Measurements from ENCODE around the gene PPM1J.

Gene PPM1J

DNA sequence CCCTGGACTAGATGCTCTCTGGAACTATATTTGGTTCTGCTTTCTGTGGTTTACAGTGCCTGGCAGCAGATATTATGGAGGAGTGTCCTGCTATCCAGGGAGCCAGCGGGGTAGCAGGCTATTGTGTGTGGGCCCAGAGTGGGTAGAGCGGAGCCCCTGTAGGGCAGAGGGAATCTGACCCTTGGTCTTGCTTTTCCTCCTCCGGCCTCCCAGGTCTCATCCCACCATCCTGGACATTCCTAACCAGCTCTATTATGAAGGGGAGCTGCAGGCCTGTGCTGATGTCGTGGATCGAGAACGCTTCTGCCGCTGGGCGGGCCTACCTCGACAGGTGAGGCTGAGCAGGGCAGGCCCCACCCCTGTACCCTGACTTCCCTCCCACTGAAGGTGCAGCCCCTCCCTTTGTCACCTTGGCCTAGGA, 17.3 kb downstream of the PPM1J start:
- no peak overlapping the region for H2AFZ ChIP-seq (ENCODE audit: low read depth, low read length, severe bottlenecking)
- H3K9me3 ChIP-seq (ENCODE audit: insufficient read depth, low read length) = no peaks in the 10 kb centered on the region
- no peaks in the 10 kb centered on the region for H3K36me3 ChIP-seq (ENCODE audit: low read length)
- no peaks in the 10 kb centered on the region for H3F3A ChIP-seq (ENCODE audit: insufficient read depth)
- no peaks in the 10 kb centered on the region for H3K79me2 ChIP-seq (ENCODE audit: insufficient read depth, low read length)
- H3K9me2 ChIP-seq (replicated peaks; ENCODE audit: insufficient read depth, low read length) = no peaks in the 10 kb centered on the region
- TF ChIP-seq, protein P1, sequence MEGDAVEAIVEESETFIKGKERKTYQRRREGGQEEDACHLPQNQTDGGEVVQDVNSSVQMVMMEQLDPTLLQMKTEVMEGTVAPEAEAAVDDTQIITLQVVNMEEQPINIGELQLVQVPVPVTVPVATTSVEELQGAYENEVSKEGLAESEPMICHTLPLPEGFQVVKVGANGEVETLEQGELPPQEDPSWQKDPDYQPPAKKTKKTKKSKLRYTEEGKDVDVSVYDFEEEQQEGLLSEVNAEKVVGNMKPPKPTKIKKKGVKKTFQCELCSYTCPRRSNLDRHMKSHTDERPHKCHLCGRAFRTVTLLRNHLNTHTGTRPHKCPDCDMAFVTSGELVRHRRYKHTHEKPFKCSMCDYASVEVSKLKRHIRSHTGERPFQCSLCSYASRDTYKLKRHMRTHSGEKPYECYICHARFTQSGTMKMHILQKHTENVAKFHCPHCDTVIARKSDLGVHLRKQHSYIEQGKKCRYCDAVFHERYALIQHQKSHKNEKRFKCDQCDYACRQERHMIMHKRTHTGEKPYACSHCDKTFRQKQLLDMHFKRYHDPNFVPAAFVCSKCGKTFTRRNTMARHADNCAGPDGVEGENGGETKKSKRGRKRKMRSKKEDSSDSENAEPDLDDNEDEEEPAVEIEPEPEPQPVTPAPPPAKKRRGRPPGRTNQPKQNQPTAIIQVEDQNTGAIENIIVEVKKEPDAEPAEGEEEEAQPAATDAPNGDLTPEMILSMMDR (IDR thresholded peaks at IDR 0.05; ENCODE audit: insufficient read depth, low read length, poor library complexity, severe bottlenecking) = no peak
- TF ChIP-seq EZH2phosphoT487 (conservative IDR thresholded peaks at IDR 0.05; ENCODE audit: low read length) = no peak
- H3K4me3 ChIP-seq (ENCODE audit: insufficient read depth, low read length, poor library complexity, severe bottlenecking) = no peak overlapping the region
- H3K27me3 ChIP-seq (ENCODE audit: low read length) = no peaks in the 10 kb centered on the region
- no peak overlapping the region for H3K9ac ChIP-seq (ENCODE audit: low read length)
- no peak overlapping the region for H3K4me2 ChIP-seq (ENCODE audit: low read depth, low read length, poor library complexity, severe bottlenecking)
- H4K20me1 ChIP-seq (ENCODE audit: low read depth, low read length) = no peaks in the 10 kb centered on the region
- no peak overlapping the region for H3K27ac ChIP-seq (ENCODE audit: low read depth, low read length)

GRCh38 chr1:112696578-112697314, 18.4 kb downstream of the PPM1J start:
- no peak overlapping the region for H3K27ac ChIP-seq (ENCODE audit: low read depth, low read length)
- H3K4me3 ChIP-seq (ENCODE audit: insufficient read depth, low read length, poor library complexity, severe bottlenecking) = no peak overlapping the region
- no peaks in the 10 kb centered on the region for H3K79me2 ChIP-seq (ENCODE audit: insufficient read depth, low read length)
- H4K20me1 ChIP-seq (ENCODE audit: low read depth, low read length) = no peaks in the 10 kb centered on the region
- H3K9ac ChIP-seq (ENCODE audit: low read length) = no peak overlapping the region
- no peak for TF ChIP-seq EZH2phosphoT487 (conservative IDR thresholded peaks at IDR 0.05; ENCODE audit: low read length)
- TF ChIP-seq, protein P1 (IDR thresholded peaks at IDR 0.05; ENCODE audit: insufficient read depth, low read length, poor library complexity, severe bottlenecking) = no peak
- no peaks in the 10 kb centered on the region for H3K9me2 ChIP-seq (replicated peaks; ENCODE audit: insufficient read depth, low read length)
- H3K27me3 ChIP-seq (ENCODE audit: low read length) = no peaks in the 10 kb centered on the region
- no peaks in the 10 kb centered on the region for H3K9me3 ChIP-seq (ENCODE audit: insufficient read depth, low read length)
- H3F3A ChIP-seq (ENCODE audit: insufficient read depth) = no peaks in the 10 kb centered on the region
- H3K36me3 ChIP-seq (ENCODE audit: low read length) = no peaks in the 10 kb centered on the region
- no peak overlapping the region for H3K4me2 ChIP-seq (ENCODE audit: low read depth, low read length, poor library complexity, severe bottlenecking)
- no peak overlapping the region for H2AFZ ChIP-seq (ENCODE audit: low read depth, low read length, severe bottlenecking)

GRCh38 chr1:112695276-112695675, 19.9 kb downstream of the PPM1J start:
- H3K9me3 ChIP-seq (ENCODE audit: insufficient read depth, low read length) = no peaks in the 10 kb centered on the region
- no peaks in the 10 kb centered on the region for H4K20me1 ChIP-seq (ENCODE audit: low read depth, low read length)
- H3K4me2 ChIP-seq (ENCODE audit: low read depth, low read length, poor library complexity, severe bottlenecking) = no peak overlapping the region
- H2AFZ ChIP-seq (ENCODE audit: low read depth, low read length, severe bottlenecking) = no peak overlapping the region
- no peak for TF ChIP-seq EZH2phosphoT487 (conservative IDR thresholded peaks at IDR 0.05; ENCODE audit: low read length)
- TF ChIP-seq, protein P1 (IDR thresholded peaks at IDR 0.05; ENCODE audit: insufficient read depth, low read length, poor library complexity, severe bottlenecking) = no peak
- H3F3A ChIP-seq (ENCODE audit: insufficient read depth) = no peaks in the 10 kb centered on the region
- no peak overlapping the region for H3K4me3 ChIP-seq (ENCODE audit: insufficient read depth, low read length, poor library complexity, severe bottlenecking)
- no peak overlapping the region for H3K27ac ChIP-seq (ENCODE audit: low read depth, low read length)
- no peaks in the 10 kb centered on the region for H3K9me2 ChIP-seq (replicated peaks; ENCODE audit: insufficient read depth, low read length)
- no peaks in the 10 kb centered on the region for H3K27me3 ChIP-seq (ENCODE audit: low read length)
- H3K79me2 ChIP-seq (ENCODE audit: insufficient read depth, low read length) = no peaks in the 10 kb centered on the region
- no peaks in the 10 kb centered on the region for H3K36me3 ChIP-seq (ENCODE audit: low read length)
- no peak overlapping the region for H3K9ac ChIP-seq (ENCODE audit: low read length)
